HEK293 (cell line): ENCODE data around the gene GABRA1.

Experiments
- CTCF ChIA-PET: fragments of 350-600 bp; formaldehyde crosslinking; extraction: SDS; loops from one replicate; lab custom pipeline; 2021; ENCODE audit warnings: antibody characterized with exemption; lab: Yijun Ruan, JAX
- POLR2A ChIA-PET: fragments of 300-600 bp; formaldehyde crosslinking; extraction: SDS; loops from one replicate; lab custom pipeline; 2020; ENCODE audit warnings: antibody characterized with exemption, inconsistent platforms; lab: Yijun Ruan, JAX
- H3K27ac ChIP-seq: fragments of 200-500 bp; sonication (Bioruptor generic); 2 replicates; pipeline ENCODE4 v1.5.1; 2014; ENCODE audit warnings: low read depth, low read length, control low read depth, inconsistent platforms; ENCODE audit errors: extremely low read depth
- H3K36me3 ChIP-seq, 2 experiments: fragments of 200-500 bp in 1 of 2; sonication (Bioruptor generic) in 1 of 2; 1 replicate in 1 of 2; 2 replicates in 1 of 2; pipeline ENCODE4 v1.5.1; 2014 to 2017; ENCODE audit warnings: inconsistent platforms in 2 of 2, low read length in 2 of 2; ENCODE audit not compliant: control insufficient read depth in 2 of 2, insufficient read depth in 1 of 2
- H3K4me1 ChIP-seq: fragments of 200-500 bp; sonication (Bioruptor generic); 2 replicates; pipeline ENCODE4 v1.5.1; 2014; ENCODE audit warnings: mild to moderate bottlenecking, low read length, inconsistent platforms; ENCODE audit not compliant: control insufficient read depth, insufficient read depth
- H3K4me3 ChIP-seq: 2 replicates; pipeline ENCODE4 v1.5.1; 2011; ENCODE audit warnings: low read depth, mild to moderate bottlenecking, control low read depth, low read length, moderate library complexity
- H3K9me3 ChIP-seq: fragments of 200-500 bp; sonication (Bioruptor generic); 2 replicates; pipeline ENCODE4 v1.5.1; 2014; ENCODE audit warnings: low read depth, low read length, inconsistent platforms; ENCODE audit not compliant: control insufficient read depth, insufficient read depth
- ATF2 ChIP-seq: fragments of 450-650 bp; formaldehyde crosslinking; IDR thresholded peaks from 2 replicates; pipeline ENCODE4 v1.5.1; 2016; ENCODE audit warnings: missing biosample characterization, missing genetic modification characterization, low read depth
- OSR2 ChIP-seq: fragments of 450-650 bp; formaldehyde crosslinking; IDR thresholded peaks from 2 replicates; pipeline ENCODE4 v1.5.1; 2016; ENCODE audit warnings: missing biosample characterization, missing genetic modification characterization
- REST ChIP-seq: fragments of 450-650 bp; formaldehyde crosslinking; IDR thresholded peaks from 2 replicates; pipeline ENCODE4 v1.5.1; 2016; ENCODE audit warnings: missing biosample characterization, missing genetic modification characterization
- TCF7L2 ChIP-seq: IDR thresholded peaks from 2 replicates; pipeline ENCODE4 v1.6.1; 2011; ENCODE audit warnings: low read depth, mild to moderate bottlenecking, inconsistent platforms, low read length, moderate library complexity, borderline replicate concordance
- ZBTB1 ChIP-seq: fragments of 450-650 bp; formaldehyde crosslinking; IDR thresholded peaks from 2 replicates; pipeline ENCODE4 v1.5.1; 2016; ENCODE audit warnings: missing biosample characterization, missing genetic modification characterization
- ZNF184 ChIP-seq: fragments of 450-650 bp; IDR thresholded peaks from 2 replicates; pipeline ENCODE4 v1.5.1; 2018; ENCODE audit warnings: missing biosample characterization, mild to moderate bottlenecking, missing genetic modification characterization
- ZNF274 ChIP-seq, 2 experiments: fragments of 200-500 bp in 1 of 2; fragments of 450-650 bp in 1 of 2; sonication (Bioruptor generic) in 1 of 2; formaldehyde crosslinking in 1 of 2; IDR thresholded peaks; 2 replicates each; pipeline versions ENCODE4 v1.5.1 to v1.6.1; 2014 to 2016; ENCODE audit warnings: borderline replicate concordance in 1 of 2, inconsistent platforms in 1 of 2, low read length in 1 of 2, missing biosample characterization in 1 of 2, missing genetic modification characterization in 1 of 2
- ZNF426 ChIP-seq: fragments of 450-650 bp; formaldehyde crosslinking; IDR thresholded peaks from 2 replicates; pipeline ENCODE4 v1.5.1; 2017; ENCODE audit warnings: missing biosample characterization, missing genetic modification characterization, mild to moderate bottlenecking, inconsistent platforms, moderate library complexity
- ZNF501 ChIP-seq: fragments of 450-650 bp; formaldehyde crosslinking; IDR thresholded peaks from 2 replicates; pipeline ENCODE4 v1.5.1; 2016; ENCODE audit warnings: missing biosample characterization, missing genetic modification characterization
- ZNF544 ChIP-seq: fragments of 450-650 bp; formaldehyde crosslinking; IDR thresholded peaks from 2 replicates; pipeline ENCODE4 v1.5.0; 2017; ENCODE audit warnings: missing biosample characterization, missing genetic modification characterization
- ZNF558 ChIP-seq: fragments of 450-650 bp; formaldehyde crosslinking; IDR thresholded peaks from 2 replicates; pipeline ENCODE4 v1.5.1; 2016; ENCODE audit warnings: missing biosample characterization, missing genetic modification characterization
- ZNF654 ChIP-seq: fragments of 450-650 bp; formaldehyde crosslinking; IDR thresholded peaks from 2 replicates; pipeline ENCODE4 v1.5.1; 2016; ENCODE audit warnings: low read depth, missing biosample characterization, missing genetic modification characterization
- ZNF76 ChIP-seq: fragments of 450-650 bp; formaldehyde crosslinking; IDR thresholded peaks from 2 replicates; pipeline ENCODE4; 2016; ENCODE audit warnings: low read depth, missing biosample characterization, missing genetic modification characterization, borderline replicate concordance
- TF ChIP-seq, protein P1 (sequence below): fragments of 450-650 bp; formaldehyde crosslinking; IDR thresholded peaks from 2 replicates; pipeline ENCODE4 v1.5.1; 2016; ENCODE audit warnings: missing biosample characterization, missing genetic modification characterization
- TF ChIP-seq, protein P2 (sequence below): fragments of 450-650 bp; IDR thresholded peaks from 2 replicates; pipeline ENCODE4 v1.5.1; 2018; ENCODE audit warnings: missing biosample characterization, missing genetic modification characterization
- TF ChIP-seq, protein P3 (sequence below): sonication (generic); formaldehyde crosslinking; IDR thresholded peaks from 2 replicates; pipeline ENCODE4 v1.8.1; 2022; ENCODE audit warnings: mild to moderate bottlenecking, moderate library complexity, missing genetic modification reagents
- TF ChIP-seq, protein P4 (sequence below): fragments of 450-650 bp; formaldehyde crosslinking; IDR thresholded peaks from 2 replicates; pipeline ENCODE4 v1.5.1; 2016; ENCODE audit warnings: missing biosample characterization, missing genetic modification characterization

The GABRA1 gene

DNA sequence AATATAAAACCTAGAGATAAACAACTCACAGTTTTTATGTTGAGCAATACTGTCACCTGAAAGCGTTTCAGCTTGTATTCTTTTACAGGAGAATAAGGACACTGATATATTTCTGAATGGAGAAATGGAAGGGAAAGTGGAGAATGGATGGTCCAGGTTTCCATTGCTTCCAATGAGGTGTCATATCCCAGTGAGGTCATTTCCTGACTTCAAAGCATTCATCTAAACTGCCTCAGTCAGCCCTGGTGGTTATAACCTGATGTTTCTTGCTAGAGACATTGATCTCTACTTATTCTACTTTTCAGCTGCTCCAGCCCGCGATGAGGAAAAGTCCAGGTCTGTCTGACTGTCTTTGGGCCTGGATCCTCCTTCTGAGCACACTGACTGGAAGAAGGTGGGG is 2.6 kb downstream of the GABRA1 start:
- ChIA-PET POLR2A (no interaction called here), CTCF (interaction anchor here (0.7 to 1.2 kb wide), 2 partner anchors 1402 to 1498 kb away, joined by 3 read pairs; no protein-coding TSS in a partner anchor)
- H3K36me3 ChIP-seq: no peaks in the 10 kb centered on the region
- H3K9me3 ChIP-seq: no peaks in the 10 kb centered on the region
- no peaks in the 10 kb centered on the region for H3K4me1 ChIP-seq
- no peak for TF ChIP-seq ZNF501 (tag by site-specific recombination)
- no peak overlapping the region for H3K27ac ChIP-seq
- H3K4me3 ChIP-seq: no peak overlapping the region

GRCh38 chr5:161851691-161852299 is 3.9 kb downstream of the GABRA1 start:
- peak; percentile 22 for TF ChIP-seq ZNF654 (tag by site-specific recombination)
- TF ChIP-seq ZNF544 (tag by site-specific recombination): no peak
- Histone ChIP-seq H3K36me3 (no peaks in the 10 kb centered on the region), H3K4me3 (no peak overlapping the region), H3K27ac (no peak overlapping the region), H3K9me3 (no peaks in the 10 kb centered on the region), H3K4me1 (no peaks in the 10 kb centered on the region)
- ChIA-PET CTCF (interaction anchor here (0.6 to 1.2 kb wide), 3 partner anchors 667 to 1496 kb away, joined by 3 to 4 read pairs (median 3); no protein-coding TSS in a partner anchor), POLR2A (no interaction called here)

DNA sequence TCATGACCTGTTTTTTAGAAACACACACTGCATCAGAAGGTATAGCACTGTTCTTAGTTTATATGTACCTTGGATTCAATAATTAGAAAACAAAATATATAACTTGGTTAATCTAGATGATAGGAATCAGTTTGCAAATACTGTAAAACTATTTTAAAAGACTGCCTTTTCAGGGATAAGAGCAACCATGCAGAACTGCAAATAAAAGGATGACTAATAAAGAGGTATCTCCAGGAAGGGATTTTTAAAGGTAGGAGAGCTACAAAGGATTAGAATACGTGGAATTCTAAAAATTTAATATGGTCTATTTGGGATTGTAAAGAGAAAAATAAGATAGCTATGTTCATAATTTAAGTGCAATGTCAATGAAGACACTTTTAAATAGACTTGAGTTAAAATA is 9.4 kb downstream of the GABRA1 start:
- H3K27ac ChIP-seq: no peak overlapping the region
- H3K36me3 ChIP-seq: no peaks in the 10 kb centered on the region
- H3K4me1 ChIP-seq: no peaks in the 10 kb centered on the region
- TF ChIP-seq TCF7L2: no peak
- TF ChIP-seq, protein P1, sequence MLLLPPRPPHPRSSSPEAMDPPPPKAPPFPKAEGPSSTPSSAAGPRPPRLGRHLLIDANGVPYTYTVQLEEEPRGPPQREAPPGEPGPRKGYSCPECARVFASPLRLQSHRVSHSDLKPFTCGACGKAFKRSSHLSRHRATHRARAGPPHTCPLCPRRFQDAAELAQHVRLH (tag by site-specific recombination): no peak
- TF ChIP-seq ZNF76 (tag by site-specific recombination): no peak
- no peak overlapping the region for H3K4me3 ChIP-seq
- no peaks in the 10 kb centered on the region for H3K9me3 ChIP-seq
- CTCF ChIA-PET: no interaction called here
- POLR2A ChIA-PET: no interaction called here

DNA sequence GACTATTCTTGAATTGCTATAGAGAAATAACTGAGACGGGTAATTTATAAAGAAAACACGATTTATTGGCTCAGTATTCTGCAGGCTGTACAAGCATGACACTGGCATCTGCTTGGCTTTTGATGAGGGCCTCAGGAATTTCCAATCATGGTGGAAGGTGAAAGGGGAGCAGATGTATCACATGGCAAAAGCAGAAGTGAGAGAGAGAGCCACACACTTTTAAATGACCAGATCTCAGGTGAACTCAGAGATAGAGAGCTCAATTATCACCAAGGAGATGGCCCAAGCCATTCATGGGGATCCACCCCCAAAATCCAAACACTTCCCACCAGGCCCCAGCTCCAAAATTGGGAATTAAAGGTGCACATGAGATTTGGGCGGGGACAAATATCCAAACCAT is 15.3 kb downstream of the GABRA1 start:
- ChIA-PET CTCF (no interaction called here), POLR2A (no interaction called here)
- no peaks in the 10 kb centered on the region for H3K36me3 ChIP-seq
- H3K4me1 ChIP-seq: no peaks in the 10 kb centered on the region
- no peak overlapping the region for H3K27ac ChIP-seq
- no peak overlapping the region for H3K4me3 ChIP-seq
- no peaks in the 10 kb centered on the region for H3K9me3 ChIP-seq
- TF ChIP-seq, protein P2, sequence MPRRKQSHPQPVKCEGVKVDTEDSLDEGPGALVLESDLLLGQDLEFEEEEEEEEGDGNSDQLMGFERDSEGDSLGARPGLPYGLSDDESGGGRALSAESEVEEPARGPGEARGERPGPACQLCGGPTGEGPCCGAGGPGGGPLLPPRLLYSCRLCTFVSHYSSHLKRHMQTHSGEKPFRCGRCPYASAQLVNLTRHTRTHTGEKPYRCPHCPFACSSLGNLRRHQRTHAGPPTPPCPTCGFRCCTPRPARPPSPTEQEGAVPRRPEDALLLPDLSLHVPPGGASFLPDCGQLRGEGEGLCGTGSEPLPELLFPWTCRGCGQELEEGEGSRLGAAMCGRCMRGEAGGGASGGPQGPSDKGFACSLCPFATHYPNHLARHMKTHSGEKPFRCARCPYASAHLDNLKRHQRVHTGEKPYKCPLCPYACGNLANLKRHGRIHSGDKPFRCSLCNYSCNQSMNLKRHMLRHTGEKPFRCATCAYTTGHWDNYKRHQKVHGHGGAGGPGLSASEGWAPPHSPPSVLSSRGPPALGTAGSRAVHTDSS (tag by site-specific recombination): no peak
- TF ChIP-seq ATF2 (tag by site-specific recombination) (no peak), ZNF426 (tag by site-specific recombination) (no peak), REST (tag by site-specific recombination) (no peak), ZNF558 (tag by site-specific recombination) (no peak), OSR2 (tag by site-specific recombination) (no peak), ZBTB1 (tag by site-specific recombination) (no peak), ZNF184 (tag by site-specific recombination) (no peak), ZNF274 (IDR thresholded peaks at IDR 0.05; ENCODE audit: low read length) (no peak), ZNF274 (tag by site-specific recombination; IDR thresholded peaks at IDR 0.05; ENCODE audit: borderline replicate concordance) (no peak)
- TF ChIP-seq, protein P3, sequence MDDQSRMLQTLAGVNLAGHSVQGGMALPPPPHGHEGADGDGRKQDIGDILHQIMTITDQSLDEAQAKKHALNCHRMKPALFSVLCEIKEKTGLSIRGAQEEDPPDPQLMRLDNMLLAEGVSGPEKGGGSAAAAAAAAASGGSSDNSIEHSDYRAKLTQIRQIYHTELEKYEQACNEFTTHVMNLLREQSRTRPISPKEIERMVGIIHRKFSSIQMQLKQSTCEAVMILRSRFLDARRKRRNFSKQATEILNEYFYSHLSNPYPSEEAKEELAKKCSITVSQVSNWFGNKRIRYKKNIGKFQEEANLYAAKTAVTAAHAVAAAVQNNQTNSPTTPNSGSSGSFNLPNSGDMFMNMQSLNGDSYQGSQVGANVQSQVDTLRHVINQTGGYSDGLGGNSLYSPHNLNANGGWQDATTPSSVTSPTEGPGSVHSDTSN (CRISPR knock-in tag): no peak
- TF ChIP-seq, protein P4, sequence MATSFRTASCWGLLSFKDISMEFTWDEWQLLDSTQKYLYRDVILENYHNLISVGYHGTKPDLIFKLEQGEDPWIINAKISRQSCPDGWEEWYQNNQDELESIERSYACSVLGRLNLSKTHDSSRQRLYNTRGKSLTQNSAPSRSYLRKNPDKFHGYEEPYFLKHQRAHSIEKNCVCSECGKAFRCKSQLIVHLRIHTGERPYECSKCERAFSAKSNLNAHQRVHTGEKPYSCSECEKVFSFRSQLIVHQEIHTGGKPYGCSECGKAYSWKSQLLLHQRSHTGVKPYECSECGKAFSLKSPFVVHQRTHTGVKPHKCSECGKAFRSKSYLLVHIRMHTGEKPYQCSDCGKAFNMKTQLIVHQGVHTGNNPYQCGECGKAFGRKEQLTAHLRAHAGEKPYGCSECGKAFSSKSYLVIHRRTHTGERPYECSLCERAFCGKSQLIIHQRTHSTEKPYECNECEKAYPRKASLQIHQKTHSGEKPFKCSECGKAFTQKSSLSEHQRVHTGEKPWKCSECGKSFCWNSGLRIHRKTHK (tag by site-specific recombination): no peak
